HCT116 (cell line): ENCODE results near the gene SUPT3H.

ENCODE experiments used
- EGR1 ChIP-seq: IDR thresholded peaks from 2 replicates; pipeline ENCODE4 v1.6.1; 2012; ENCODE audit warnings: low read depth
- EZH2phosphoT487 ChIP-seq: fragments of 200-600 bp; IDR thresholded peaks from 2 replicates; pipeline ENCODE4 v1.6.1; 2018; ENCODE audit warnings: antibody characterized with exemption, borderline replicate concordance
- JUND ChIP-seq: IDR thresholded peaks from 2 replicates; pipeline ENCODE4 v1.6.1; 2012
- POLR2A ChIP-seq: IDR thresholded peaks from 2 replicates; pipeline ENCODE4 v1.7.0; 2011; ENCODE audit warnings: borderline replicate concordance; ENCODE audit not compliant: insufficient read depth, insufficient read length; ENCODE audit errors: extremely low read depth
- POLR2AphosphoS5 ChIP-seq: IDR thresholded peaks from 2 replicates; pipeline ENCODE4 v1.6.1; 2011; ENCODE audit warnings: mild to moderate bottlenecking, low read depth, low read length, moderate library complexity
- TF ChIP-seq, protein P1 (sequence below), 3 experiments: fragments of 200-600 bp in 1 of 3; sonication (generic) in 1 of 3; IDR thresholded peaks in 2 of 3; conservative IDR thresholded peaks in 1 of 3; 2 replicates each; pipeline ENCODE4 v1.5.1; 2012 to 2017; ENCODE audit warnings: low read depth in 2 of 3, low read length in 2 of 3, antibody characterized with exemption in 1 of 3, borderline replicate concordance in 1 of 3, control low read depth in 1 of 3, mild to moderate bottlenecking in 1 of 3, mixed read lengths in 1 of 3, mixed run types in 1 of 3, moderate library complexity in 1 of 3; ENCODE audit not compliant: insufficient read depth in 1 of 3
- TF ChIP-seq, protein P2 (sequence below): IDR thresholded peaks from 2 replicates; pipeline ENCODE4 v1.6.1; 2012

DNA sequence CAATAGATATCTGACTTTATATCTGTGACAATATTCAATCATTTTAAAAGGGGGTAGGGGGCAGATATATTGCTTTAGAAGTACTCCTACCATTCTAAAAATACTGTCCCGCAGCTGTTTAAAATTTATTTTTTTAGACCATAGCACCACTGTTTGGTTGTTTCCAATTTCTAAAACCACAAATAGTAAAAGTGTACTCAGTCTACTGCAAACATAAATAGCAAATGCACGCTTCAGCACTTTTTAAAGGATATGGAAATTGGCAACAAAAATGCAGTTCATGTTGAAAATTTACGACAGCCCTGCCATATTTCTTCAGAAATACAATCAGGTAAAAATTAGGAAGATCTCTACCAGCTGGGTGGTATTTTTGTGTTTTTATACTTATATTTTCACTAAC, 181.6 kb downstream of the SUPT3H start:
- TF ChIP-seq, protein P1, sequence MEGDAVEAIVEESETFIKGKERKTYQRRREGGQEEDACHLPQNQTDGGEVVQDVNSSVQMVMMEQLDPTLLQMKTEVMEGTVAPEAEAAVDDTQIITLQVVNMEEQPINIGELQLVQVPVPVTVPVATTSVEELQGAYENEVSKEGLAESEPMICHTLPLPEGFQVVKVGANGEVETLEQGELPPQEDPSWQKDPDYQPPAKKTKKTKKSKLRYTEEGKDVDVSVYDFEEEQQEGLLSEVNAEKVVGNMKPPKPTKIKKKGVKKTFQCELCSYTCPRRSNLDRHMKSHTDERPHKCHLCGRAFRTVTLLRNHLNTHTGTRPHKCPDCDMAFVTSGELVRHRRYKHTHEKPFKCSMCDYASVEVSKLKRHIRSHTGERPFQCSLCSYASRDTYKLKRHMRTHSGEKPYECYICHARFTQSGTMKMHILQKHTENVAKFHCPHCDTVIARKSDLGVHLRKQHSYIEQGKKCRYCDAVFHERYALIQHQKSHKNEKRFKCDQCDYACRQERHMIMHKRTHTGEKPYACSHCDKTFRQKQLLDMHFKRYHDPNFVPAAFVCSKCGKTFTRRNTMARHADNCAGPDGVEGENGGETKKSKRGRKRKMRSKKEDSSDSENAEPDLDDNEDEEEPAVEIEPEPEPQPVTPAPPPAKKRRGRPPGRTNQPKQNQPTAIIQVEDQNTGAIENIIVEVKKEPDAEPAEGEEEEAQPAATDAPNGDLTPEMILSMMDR (IDR thresholded peaks at IDR 0.05 in 2 of 3, conservative IDR thresholded peaks at IDR 0.05 in 1 of 3; ENCODE audit: borderline replicate concordance in 1 of 3, insufficient read depth in 1 of 3, low read depth in 2 of 3, low read length in 2 of 3): no peak
- TF ChIP-seq JUND (no peak), POLR2A (no peak), EZH2phosphoT487 (no peak), POLR2AphosphoS5 (no peak), EGR1 (no peak)
- TF ChIP-seq, protein P2, sequence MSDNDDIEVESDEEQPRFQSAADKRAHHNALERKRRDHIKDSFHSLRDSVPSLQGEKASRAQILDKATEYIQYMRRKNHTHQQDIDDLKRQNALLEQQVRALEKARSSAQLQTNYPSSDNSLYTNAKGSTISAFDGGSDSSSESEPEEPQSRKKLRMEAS: no peak
